OCI-LY3 (cell line): ENCODE data around the gene BICC1.

Experiments used
- H2AFZ ChIP-seq: fragments of 200-600, 300-600 bp; shearing (Covaris generic); 2 replicates; pipeline ENCODE4 v1.6.0; 2014; ENCODE audit warnings: antibody characterized with exemption, low read depth, low read length
- H3K27ac ChIP-seq: fragments of 200-600, 300-600 bp; sonication (generic); 2 replicates; pipeline ENCODE4 v1.5.1; 2014; ENCODE audit warnings: mild to moderate bottlenecking, low read length, moderate library complexity, mixed read lengths
- H3K27me3 ChIP-seq: fragments of 200-600, 300-600 bp; sonication (generic); 2 replicates; pipeline ENCODE4 v1.6.1; 2014; ENCODE audit warnings: low read depth, low read length, mixed read lengths
- H3K36me3 ChIP-seq: fragments of 200-600, 300-600 bp; sonication (generic); replicated peaks from 2 replicates; pipeline ENCODE3; 2014; ENCODE audit warnings: low read depth, low read length, mixed read lengths
- H3K4me1 ChIP-seq: fragments of 300-600, 200-600 bp; sonication (generic); 2 replicates; pipeline ENCODE4 v1.6.1; 2014; ENCODE audit warnings: low read length, mixed read lengths
- H3K4me2 ChIP-seq: fragments of 200-600, 300-600 bp; sonication (generic); 2 replicates; pipeline ENCODE4 v1.6.1; 2014; ENCODE audit warnings: low read length, mixed read lengths
- H3K4me3 ChIP-seq: fragments of 300-600, 200-600 bp; sonication (generic); 2 replicates; pipeline ENCODE4 v1.5.1; 2014; ENCODE audit warnings: antibody characterized with exemption, mild to moderate bottlenecking, low read length, moderate library complexity
- H3K79me2 ChIP-seq: fragments of 300-600, 200-600 bp; shearing (Covaris generic); 2 replicates; pipeline ENCODE4 v1.6.1; 2014; ENCODE audit warnings: mild to moderate bottlenecking, low read length, mixed read lengths
- H3K9ac ChIP-seq: fragments of 300-600, 200-600 bp; shearing (Covaris generic); 2 replicates; pipeline ENCODE4 v1.6.0; 2014; ENCODE audit warnings: mild to moderate bottlenecking, low read length, moderate library complexity
- H3K9me3 ChIP-seq: fragments of 200-600, 300-600 bp; shearing (Covaris generic); 2 replicates; pipeline ENCODE4 v1.6.1; 2014; ENCODE audit warnings: low read length, mixed read lengths; ENCODE audit not compliant: insufficient read depth
- H4K20me1 ChIP-seq: fragments of 200-600, 300-600 bp; sonication (generic); 2 replicates; pipeline ENCODE4 v1.6.1; 2016; ENCODE audit warnings: low read length, mixed read lengths; ENCODE audit not compliant: insufficient read depth
- CTCF ChIP-seq: fragments of 200-600, 300-600 bp; sonication (generic); IDR thresholded peaks from 2 replicates; pipeline ENCODE4 v1.5.1; 2014; ENCODE audit warnings: antibody characterized with exemption, low read length, low read depth
- EZH2phosphoT487 ChIP-seq: fragments of 200-600 bp; shearing (Covaris generic); IDR thresholded peaks from 2 replicates; pipeline ENCODE4 v1.6.1; 2018; ENCODE audit warnings: antibody characterized with exemption, mixed run types, low read depth

Gene BICC1

GRCh38 chr10:58733436-58733835 lies 220.8 kb downstream of the BICC1 start:
- Histone ChIP-seq H3K9me3 (no peaks in the 10 kb centered on the region), H3K4me3 (no peak overlapping the region), H4K20me1 (no peaks in the 10 kb centered on the region), H3K4me2 (no peak overlapping the region), H2AFZ (no peak overlapping the region), H3K27ac (no peak overlapping the region), H3K9ac (no peak overlapping the region), H3K36me3 (no peaks in the 10 kb centered on the region), H3K4me1 (no peaks in the 10 kb centered on the region), H3K79me2 (no peaks in the 10 kb centered on the region), H3K27me3 (no peaks in the 10 kb centered on the region)
- TF ChIP-seq CTCF, result no peak
- TF ChIP-seq EZH2phosphoT487, result no peak

DNA sequence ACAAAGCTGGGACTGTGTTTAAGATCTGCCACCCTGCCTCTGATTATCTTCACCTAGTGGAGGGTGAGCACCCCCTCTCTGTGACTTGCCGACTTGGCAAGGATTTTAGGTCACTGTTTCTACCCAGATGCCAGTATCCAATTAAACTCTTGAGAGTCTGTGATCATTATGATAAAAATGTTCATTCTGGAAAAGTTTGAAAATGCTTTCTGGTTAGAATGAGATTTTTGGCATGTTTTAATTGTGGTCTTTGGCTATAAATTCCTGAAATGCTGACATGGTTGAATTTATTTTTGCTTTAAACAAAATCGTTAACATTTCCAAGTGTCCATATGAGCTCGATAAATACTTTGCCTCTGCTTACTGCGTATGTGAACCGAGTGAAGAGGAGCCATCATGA lies 221.4 kb downstream of the BICC1 start:
- Histone ChIP-seq H3K4me1 (no peaks in the 10 kb centered on the region), H4K20me1 (no peaks in the 10 kb centered on the region), H3K27ac (no peak overlapping the region), H3K4me2 (no peak overlapping the region), H3K36me3 (no peaks in the 10 kb centered on the region), H2AFZ (no peak overlapping the region), H3K9ac (no peak overlapping the region), H3K79me2 (no peaks in the 10 kb centered on the region), H3K27me3 (no peaks in the 10 kb centered on the region), H3K9me3 (no peaks in the 10 kb centered on the region), H3K4me3 (no peak overlapping the region)
- TF ChIP-seq EZH2phosphoT487 (no peak), CTCF (no peak)

- Histone ChIP-seq H3K4me1 (no peaks in the 10 kb centered on the region), H3K9ac (no peak overlapping the region), H3K9me3 (no peaks in the 10 kb centered on the region), H2AFZ (no peak overlapping the region), H3K27me3 (no peaks in the 10 kb centered on the region), H3K4me2 (no peak overlapping the region), H3K4me3 (no peak overlapping the region), H3K79me2 (no peaks in the 10 kb centered on the region), H3K36me3 (no peaks in the 10 kb centered on the region), H3K27ac (no peak overlapping the region), H4K20me1 (no peaks in the 10 kb centered on the region)
- TF ChIP-seq EZH2phosphoT487, result no peak
- TF ChIP-seq CTCF, result no peak
These were observed 222.0 kb downstream of the BICC1 start for GRCh38 chr10:58734664-58735063.

- no peak overlapping the region for H3K27ac ChIP-seq
- H3K4me1 ChIP-seq, result no peaks in the 10 kb centered on the region
- no peak overlapping the region for H3K9ac ChIP-seq
- no peaks in the 10 kb centered on the region for H3K36me3 ChIP-seq
- no peak for TF ChIP-seq EZH2phosphoT487
- no peaks in the 10 kb centered on the region for H3K79me2 ChIP-seq
- H2AFZ ChIP-seq, result no peak overlapping the region
- no peaks in the 10 kb centered on the region for H4K20me1 ChIP-seq
- no peak overlapping the region for H3K4me2 ChIP-seq
- no peaks in the 10 kb centered on the region for H3K27me3 ChIP-seq
- H3K4me3 ChIP-seq, result no peak overlapping the region
- no peaks in the 10 kb centered on the region for H3K9me3 ChIP-seq
These were observed 222.4 kb downstream of the BICC1 start for GRCh38 chr10:58735087-58735486.
